HEK293 (cell line): ENCODE data around the gene FGFR2.

Experiments
- CTCF ChIA-PET: fragments of 350-600 bp; formaldehyde crosslinking; extraction: SDS; loops from one replicate; lab custom pipeline; 2021; ENCODE audit warnings: antibody characterized with exemption; lab: Yijun Ruan, JAX
- POLR2A ChIA-PET: fragments of 300-600 bp; formaldehyde crosslinking; extraction: SDS; loops from one replicate; lab custom pipeline; 2020; ENCODE audit warnings: antibody characterized with exemption, inconsistent platforms; lab: Yijun Ruan, JAX
- H3K27ac ChIP-seq: fragments of 200-500 bp; sonication (Bioruptor generic); 2 replicates; pipeline ENCODE4 v1.5.1; 2014; ENCODE audit warnings: low read depth, low read length, control low read depth, inconsistent platforms; ENCODE audit errors: extremely low read depth
- H3K36me3 ChIP-seq, 2 experiments: fragments of 200-500 bp in 1 of 2; sonication (Bioruptor generic) in 1 of 2; 1 replicate in 1 of 2; 2 replicates in 1 of 2; pipeline ENCODE4 v1.5.1; 2014 to 2017; ENCODE audit warnings: inconsistent platforms in 2 of 2, low read length in 2 of 2; ENCODE audit not compliant: control insufficient read depth in 2 of 2, insufficient read depth in 1 of 2
- H3K4me1 ChIP-seq: fragments of 200-500 bp; sonication (Bioruptor generic); 2 replicates; pipeline ENCODE4 v1.5.1; 2014; ENCODE audit warnings: mild to moderate bottlenecking, low read length, inconsistent platforms; ENCODE audit not compliant: control insufficient read depth, insufficient read depth
- H3K4me3 ChIP-seq: 2 replicates; pipeline ENCODE4 v1.5.1; 2011; ENCODE audit warnings: low read depth, mild to moderate bottlenecking, control low read depth, low read length, moderate library complexity
- H3K9me3 ChIP-seq: fragments of 200-500 bp; sonication (Bioruptor generic); 2 replicates; pipeline ENCODE4 v1.5.1; 2014; ENCODE audit warnings: low read depth, low read length, inconsistent platforms; ENCODE audit not compliant: control insufficient read depth, insufficient read depth
- IKZF3 ChIP-seq: fragments of 450-650 bp; IDR thresholded peaks from 2 replicates; pipeline ENCODE4 v1.5.0; 2018; ENCODE audit warnings: missing biosample characterization, mild to moderate bottlenecking, missing genetic modification characterization, moderate library complexity
- PRDM10 ChIP-seq: fragments of 450-650 bp; formaldehyde crosslinking; IDR thresholded peaks from 2 replicates; pipeline ENCODE4 v1.5.1; 2016; ENCODE audit warnings: missing biosample characterization, missing genetic modification characterization
- RBAK ChIP-seq: fragments of 450-650 bp; formaldehyde crosslinking; IDR thresholded peaks from 2 replicates; pipeline ENCODE4 v1.5.1; 2016; ENCODE audit warnings: missing biosample characterization, missing genetic modification characterization
- SETDB1 ChIP-seq: IDR thresholded peaks from one replicate; pipeline ENCODE4 v1.6.1; 2017; ENCODE audit warnings: mild to moderate bottlenecking, low read length, moderate library complexity, mixed read lengths; ENCODE audit not compliant: insufficient read length
- SP3 ChIP-seq: fragments of 450-650 bp; formaldehyde crosslinking; IDR thresholded peaks from 2 replicates; pipeline ENCODE4 v1.5.1; 2016; ENCODE audit warnings: missing biosample characterization, missing genetic modification characterization
- ZBTB1 ChIP-seq: fragments of 450-650 bp; formaldehyde crosslinking; IDR thresholded peaks from 2 replicates; pipeline ENCODE4 v1.5.1; 2016; ENCODE audit warnings: missing biosample characterization, missing genetic modification characterization
- ZBTB20 ChIP-seq: fragments of 450-650 bp; formaldehyde crosslinking; IDR thresholded peaks from 2 replicates; pipeline ENCODE4 v1.5.1; 2016; ENCODE audit warnings: missing biosample characterization, missing genetic modification characterization
- ZNF140 ChIP-seq: fragments of 450-650 bp; formaldehyde crosslinking; IDR thresholded peaks from 2 replicates; pipeline ENCODE4 v1.5.1; 2016; ENCODE audit warnings: missing biosample characterization, missing genetic modification characterization
- ZNF24 ChIP-seq: fragments of 450-650 bp; formaldehyde crosslinking; IDR thresholded peaks from 2 replicates; pipeline ENCODE4 v1.5.1; 2016; ENCODE audit warnings: missing biosample characterization, missing genetic modification characterization
- ZNF280D ChIP-seq: fragments of 450-650 bp; formaldehyde crosslinking; IDR thresholded peaks from 2 replicates; pipeline ENCODE4 v1.5.1; 2016; ENCODE audit warnings: missing biosample characterization, missing genetic modification characterization
- ZNF654 ChIP-seq: fragments of 450-650 bp; formaldehyde crosslinking; IDR thresholded peaks from 2 replicates; pipeline ENCODE4 v1.5.1; 2016; ENCODE audit warnings: low read depth, missing biosample characterization, missing genetic modification characterization
- ZNF664 ChIP-seq: fragments of 450-650 bp; formaldehyde crosslinking; IDR thresholded peaks from 2 replicates; pipeline ENCODE4 v1.5.1; 2016; ENCODE audit warnings: missing biosample characterization, missing genetic modification characterization
- TF ChIP-seq, protein P1 (sequence below): fragments of 450-650 bp; formaldehyde crosslinking; IDR thresholded peaks from 2 replicates; pipeline ENCODE4 v1.5.1; 2016; ENCODE audit warnings: missing biosample characterization, missing genetic modification characterization
- TF ChIP-seq, protein P2 (sequence below): fragments of 450-650 bp; formaldehyde crosslinking; IDR thresholded peaks from 2 replicates; pipeline ENCODE4 v1.5.1; 2017; ENCODE audit warnings: missing biosample characterization, missing genetic modification characterization
- TF ChIP-seq, protein P3 (sequence below): fragments of 450-650 bp; formaldehyde crosslinking; IDR thresholded peaks from 2 replicates; pipeline ENCODE4 v1.5.1; 2017; ENCODE audit warnings: missing biosample characterization, missing genetic modification characterization

Gene FGFR2

GRCh38 chr10:121543545-121543944 lies 54.7 kb downstream of the FGFR2 start (continued):
- TF ChIP-seq SETDB1 = no peak
- TF ChIP-seq, protein P1, sequence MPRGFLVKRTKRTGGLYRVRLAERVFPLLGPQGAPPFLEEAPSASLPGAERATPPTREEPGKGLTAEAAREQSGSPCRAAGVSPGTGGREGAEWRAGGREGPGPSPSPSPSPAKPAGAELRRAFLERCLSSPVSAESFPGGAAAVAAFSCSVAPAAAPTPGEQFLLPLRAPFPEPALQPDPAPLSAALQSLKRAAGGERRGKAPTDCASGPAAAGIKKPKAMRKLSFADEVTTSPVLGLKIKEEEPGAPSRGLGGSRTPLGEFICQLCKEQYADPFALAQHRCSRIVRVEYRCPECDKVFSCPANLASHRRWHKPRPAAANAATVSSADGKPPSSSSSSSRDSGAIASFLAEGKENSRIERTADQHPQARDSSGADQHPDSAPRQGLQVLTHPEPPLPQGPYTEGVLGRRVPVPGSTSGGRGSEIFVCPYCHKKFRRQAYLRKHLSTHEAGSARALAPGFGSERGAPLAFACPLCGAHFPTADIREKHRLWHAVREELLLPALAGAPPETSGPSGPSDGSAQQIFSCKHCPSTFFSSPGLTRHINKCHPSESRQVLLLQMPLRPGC (tag by site-specific recombination) = no peak
- TF ChIP-seq, all 188 proteins: peak for 0

DNA sequence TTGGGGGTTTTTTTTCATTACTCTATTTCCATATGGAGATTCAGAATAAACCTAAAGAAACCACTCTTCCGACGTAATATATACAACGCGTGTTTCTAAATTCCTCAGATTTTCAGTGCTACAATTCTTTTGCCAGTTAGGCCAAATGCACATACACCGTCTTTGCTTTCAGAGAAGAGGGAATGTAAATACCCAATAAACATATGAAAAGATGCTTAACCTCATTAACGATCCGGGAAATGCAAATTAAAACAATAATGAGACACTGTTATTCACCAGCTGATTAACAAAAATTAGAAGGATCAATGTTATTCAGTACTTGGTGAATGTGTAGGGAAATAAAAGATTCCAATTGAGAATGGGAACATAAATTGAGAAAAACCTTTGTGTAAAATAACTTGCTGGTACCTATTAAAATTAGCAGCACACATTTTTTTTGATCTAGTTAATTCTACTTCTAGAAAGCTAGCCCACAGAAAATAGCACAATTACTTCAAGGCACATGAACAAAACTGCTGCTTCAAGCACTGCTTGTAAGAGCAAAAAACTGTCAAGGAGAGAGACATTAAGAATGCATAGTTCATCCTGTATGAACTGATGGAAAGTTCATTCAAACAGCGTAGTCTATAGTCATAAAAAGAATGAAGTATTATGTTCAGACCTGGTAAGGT lies 56.7 kb downstream of the FGFR2 start:
- Histone ChIP-seq H3K36me3 (peaks cover 4 to 34% of the 10 kb centered on the region in 2 experiments; a peak in 2 of 3 replicates), H3K9me3 (no peaks in the 10 kb centered on the region), H3K27ac (no peak overlapping the region), H3K4me1 (no peaks in the 10 kb centered on the region), H3K4me3 (no peak overlapping the region)
- ChIA-PET POLR2A (no interaction called here), CTCF (no interaction called here)
- TF ChIP-seq ZNF654 (tag by site-specific recombination) (no peak), PRDM10 (no peak), ZBTB1 (tag by site-specific recombination) (no peak), ZBTB20 (tag by site-specific recombination) (no peak), RBAK (tag by site-specific recombination) (no peak), ZNF140 (no peak), IKZF3 (tag by site-specific recombination) (no peak), SP3 (tag by site-specific recombination) (no peak), ZNF24 (no peak), ZNF664 (no peak), ZNF280D (tag by site-specific recombination) (no peak)
- TF ChIP-seq, protein P2, sequence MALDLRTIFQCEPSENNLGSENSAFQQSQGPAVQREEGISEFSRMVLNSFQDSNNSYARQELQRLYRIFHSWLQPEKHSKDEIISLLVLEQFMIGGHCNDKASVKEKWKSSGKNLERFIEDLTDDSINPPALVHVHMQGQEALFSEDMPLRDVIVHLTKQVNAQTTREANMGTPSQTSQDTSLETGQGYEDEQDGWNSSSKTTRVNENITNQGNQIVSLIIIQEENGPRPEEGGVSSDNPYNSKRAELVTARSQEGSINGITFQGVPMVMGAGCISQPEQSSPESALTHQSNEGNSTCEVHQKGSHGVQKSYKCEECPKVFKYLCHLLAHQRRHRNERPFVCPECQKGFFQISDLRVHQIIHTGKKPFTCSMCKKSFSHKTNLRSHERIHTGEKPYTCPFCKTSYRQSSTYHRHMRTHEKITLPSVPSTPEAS (tag by site-specific recombination) = no peak
- TF ChIP-seq, protein P3, sequence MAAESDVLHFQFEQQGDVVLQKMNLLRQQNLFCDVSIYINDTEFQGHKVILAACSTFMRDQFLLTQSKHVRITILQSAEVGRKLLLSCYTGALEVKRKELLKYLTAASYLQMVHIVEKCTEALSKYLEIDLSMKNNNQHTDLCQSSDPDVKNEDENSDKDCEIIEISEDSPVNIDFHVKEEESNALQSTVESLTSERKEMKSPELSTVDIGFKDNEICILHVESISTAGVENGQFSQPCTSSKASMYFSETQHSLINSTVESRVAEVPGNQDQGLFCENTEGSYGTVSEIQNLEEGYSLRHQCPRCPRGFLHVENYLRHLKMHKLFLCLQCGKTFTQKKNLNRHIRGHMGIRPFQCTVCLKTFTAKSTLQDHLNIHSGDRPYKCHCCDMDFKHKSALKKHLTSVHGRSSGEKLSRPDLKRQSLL (tag by site-specific recombination) = no peak
